ENCODE data around the gene PCF11. TPM values are rescaled to one million over a fixed set of nuclear protein-coding genes. Genes with fewer than 3 reads are reported as not detected.
A peak's percentile ranks its signal among the peaks of the same experiment; 100 is the strongest.

Gene PCF11
- total RNA-seq, 1 experiment from 2014 or later: 45.0 TPM

DNA sequence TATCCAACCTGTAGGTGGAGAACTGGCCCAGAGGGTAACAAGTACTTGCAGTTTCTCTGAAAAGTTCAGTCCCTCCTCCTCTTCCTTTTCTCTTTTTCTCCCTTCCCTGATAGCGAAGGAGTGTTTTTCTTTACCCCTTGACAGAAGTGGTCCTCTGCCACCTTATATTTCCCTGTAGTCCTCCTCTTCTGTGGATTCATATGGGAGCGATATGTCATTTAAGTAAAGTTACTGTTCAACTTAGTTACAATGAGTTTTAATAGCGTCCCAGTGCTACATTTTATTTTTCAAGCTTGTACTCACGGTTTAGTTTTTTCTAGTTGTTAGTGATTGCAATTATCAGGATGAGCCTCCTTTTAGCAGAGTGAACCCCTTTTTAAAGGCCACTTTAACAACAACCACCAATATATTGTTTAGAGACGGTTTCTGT is 1.4 kb downstream of the PCF11 start:
- TF ChIP-seq, protein P1, sequence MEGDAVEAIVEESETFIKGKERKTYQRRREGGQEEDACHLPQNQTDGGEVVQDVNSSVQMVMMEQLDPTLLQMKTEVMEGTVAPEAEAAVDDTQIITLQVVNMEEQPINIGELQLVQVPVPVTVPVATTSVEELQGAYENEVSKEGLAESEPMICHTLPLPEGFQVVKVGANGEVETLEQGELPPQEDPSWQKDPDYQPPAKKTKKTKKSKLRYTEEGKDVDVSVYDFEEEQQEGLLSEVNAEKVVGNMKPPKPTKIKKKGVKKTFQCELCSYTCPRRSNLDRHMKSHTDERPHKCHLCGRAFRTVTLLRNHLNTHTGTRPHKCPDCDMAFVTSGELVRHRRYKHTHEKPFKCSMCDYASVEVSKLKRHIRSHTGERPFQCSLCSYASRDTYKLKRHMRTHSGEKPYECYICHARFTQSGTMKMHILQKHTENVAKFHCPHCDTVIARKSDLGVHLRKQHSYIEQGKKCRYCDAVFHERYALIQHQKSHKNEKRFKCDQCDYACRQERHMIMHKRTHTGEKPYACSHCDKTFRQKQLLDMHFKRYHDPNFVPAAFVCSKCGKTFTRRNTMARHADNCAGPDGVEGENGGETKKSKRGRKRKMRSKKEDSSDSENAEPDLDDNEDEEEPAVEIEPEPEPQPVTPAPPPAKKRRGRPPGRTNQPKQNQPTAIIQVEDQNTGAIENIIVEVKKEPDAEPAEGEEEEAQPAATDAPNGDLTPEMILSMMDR (IDR thresholded peaks at IDR 0.05; ENCODE audit: unreplicated experiment): no peak
- H3K27ac Mint-ChIP-seq (ENCODE audit: unreplicated experiment): peak overlapping the region; percentile 93
- H3K27me3 Mint-ChIP-seq (ENCODE audit: unreplicated experiment): no peaks in the 10 kb centered on the region
- no peaks in the 10 kb centered on the region for H3K9me3 Mint-ChIP-seq (ENCODE audit: low read depth, unreplicated experiment)
- H3K4me3 Mint-ChIP-seq (ENCODE audit: low read depth, unreplicated experiment): peak overlapping the region; percentile 96
- H3K36me3 Mint-ChIP-seq (ENCODE audit: insufficient read depth, unreplicated experiment): peaks cover 63% of the 10 kb centered on the region
- intact Hi-C loops (cut with micrococcal nuclease; ENCODE audit: unreplicated experiment): loop anchor here (5.0 to 10.0 kb wide), 3 partner anchors 66 to 254 kb away; partner anchors contain the start of genes DDIAS, PRCP and RAB30
- no peaks in the 10 kb centered on the region for H3K4me1 Mint-ChIP-seq (ENCODE audit: low read depth, unreplicated experiment)
- CTCF ChIA-PET: no interaction called here
- DNase-seq: no peak
- no TSS peak for BruUV-seq (replicated peaks)

DNA sequence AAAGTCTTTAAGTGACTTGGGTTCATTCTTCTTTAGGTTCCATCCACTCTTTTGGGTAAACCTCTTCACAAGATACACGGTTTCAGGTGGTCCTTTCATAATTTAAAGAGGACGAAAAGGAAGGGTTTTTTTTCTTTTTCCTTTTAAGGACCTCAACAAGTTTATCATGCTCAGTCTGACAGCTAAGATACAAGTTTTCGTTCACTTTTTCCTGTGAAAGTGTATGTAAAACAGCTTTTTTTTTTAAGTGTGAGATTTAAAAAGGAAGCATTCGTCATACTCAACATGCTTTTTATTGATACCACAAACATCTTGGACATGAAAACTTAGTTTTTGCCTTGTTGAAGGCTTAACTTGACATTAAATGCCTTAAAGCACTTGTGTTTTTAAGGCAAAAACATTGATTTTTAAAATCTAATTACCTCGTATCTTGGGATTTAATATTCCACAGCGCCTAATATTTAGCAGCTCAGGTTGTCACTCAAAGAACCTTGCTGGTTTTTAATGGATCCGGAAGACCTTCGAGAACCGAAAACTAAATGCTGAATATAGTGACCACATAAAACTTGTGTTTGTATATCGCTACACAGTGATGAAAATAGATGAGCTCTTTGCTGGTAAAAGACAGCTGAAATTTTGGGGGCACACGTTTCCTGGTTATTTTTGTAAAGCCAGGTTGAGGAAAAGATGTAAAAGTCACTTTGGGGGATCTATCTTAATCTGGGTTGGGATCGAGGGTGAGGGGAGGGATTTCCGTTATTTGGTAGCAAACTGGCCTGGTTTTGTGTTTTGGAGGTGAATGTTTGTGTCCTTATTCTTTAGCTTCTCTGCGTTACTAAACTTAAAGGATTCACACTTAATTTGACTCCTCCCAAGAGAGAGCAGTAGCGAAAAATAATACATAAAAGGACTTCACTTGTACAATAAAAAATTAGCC is 2.3 kb downstream of the PCF11 start:
- Mint-ChIP-seq H3K9me3 (ENCODE audit: low read depth, unreplicated experiment) (no peaks in the 10 kb centered on the region), H3K4me1 (ENCODE audit: low read depth, unreplicated experiment) (no peaks in the 10 kb centered on the region), H3K4me3 (ENCODE audit: low read depth, unreplicated experiment) (peak overlapping the region; percentile 96), H3K36me3 (ENCODE audit: insufficient read depth, unreplicated experiment) (peaks cover 63% of the 10 kb centered on the region), H3K27me3 (ENCODE audit: unreplicated experiment) (no peaks in the 10 kb centered on the region), H3K27ac (ENCODE audit: unreplicated experiment) (peak overlapping the region; percentile 93)
- CTCF ChIA-PET: no interaction called here
- no peak for DNase-seq
- no TSS peak for BruUV-seq (replicated peaks)
- TF ChIP-seq, protein P1 (IDR thresholded peaks at IDR 0.05; ENCODE audit: unreplicated experiment): no peak
- intact Hi-C loops (cut with micrococcal nuclease; ENCODE audit: unreplicated experiment): loop anchor here (5.0 to 10.0 kb wide), 3 partner anchors 67 to 254 kb away; partner anchors contain the start of genes DDIAS, PRCP and RAB30

DNA sequence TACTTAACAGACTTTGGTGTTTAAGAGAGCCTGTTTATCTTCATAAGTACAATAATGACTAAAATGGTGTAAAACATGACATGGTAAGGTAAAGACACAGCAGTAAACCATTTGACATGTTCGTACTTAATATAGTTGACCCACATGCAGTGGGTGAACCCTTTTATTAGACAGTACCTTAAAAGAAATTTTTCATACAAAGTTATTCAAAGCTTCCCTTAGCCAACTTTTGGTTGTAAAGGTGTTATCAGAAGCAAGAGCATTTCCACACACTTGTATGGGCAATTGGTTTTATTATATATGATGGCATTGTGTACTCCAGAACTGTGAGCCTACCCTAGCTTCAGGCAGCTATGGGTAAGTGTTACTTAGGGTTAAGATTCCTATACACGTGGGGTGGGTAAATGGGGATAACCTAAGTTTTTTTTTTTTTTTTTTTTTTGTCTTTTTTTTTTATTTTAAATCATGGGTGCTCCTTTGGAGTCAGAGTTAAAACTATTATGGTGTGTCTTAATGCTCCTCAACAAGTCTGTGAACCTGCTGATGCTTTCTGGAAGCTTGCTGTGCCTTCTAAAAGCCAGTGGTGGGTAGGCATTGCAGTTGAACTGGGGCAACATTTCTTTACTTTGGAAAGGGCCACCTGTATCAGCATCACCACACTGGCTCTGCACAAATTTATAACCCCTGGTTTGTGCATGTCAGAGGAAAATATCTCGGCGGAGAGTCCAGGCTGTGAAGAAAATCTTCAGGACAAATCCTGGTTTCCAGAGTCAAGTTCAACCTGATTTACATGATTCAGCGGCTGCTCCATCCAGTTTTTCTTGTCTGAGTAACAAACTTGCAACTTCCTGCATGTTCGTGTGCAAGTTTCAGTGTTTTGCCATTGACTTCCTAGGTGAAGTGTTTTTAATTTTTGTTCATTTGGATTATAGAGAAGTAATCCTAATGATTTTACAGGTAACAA is 3.3 kb downstream of the PCF11 start:
- Mint-ChIP-seq H3K4me3 (ENCODE audit: low read depth, unreplicated experiment) (peak overlapping the region; percentile 96), H3K27me3 (ENCODE audit: unreplicated experiment) (no peaks in the 10 kb centered on the region), H3K36me3 (ENCODE audit: insufficient read depth, unreplicated experiment) (peaks cover 63% of the 10 kb centered on the region), H3K4me1 (ENCODE audit: low read depth, unreplicated experiment) (no peaks in the 10 kb centered on the region), H3K9me3 (ENCODE audit: low read depth, unreplicated experiment) (no peaks in the 10 kb centered on the region), H3K27ac (ENCODE audit: unreplicated experiment) (peak overlapping the region; percentile 88)
- intact Hi-C loops (cut with micrococcal nuclease; ENCODE audit: unreplicated experiment): loop anchor here (5.0 to 10.0 kb wide), 3 partner anchors 68 to 255 kb away; partner anchors contain the start of genes DDIAS, PRCP and RAB30
- peak; percentile 34 for DNase-seq
- TF ChIP-seq, protein P1 (IDR thresholded peaks at IDR 0.05; ENCODE audit: unreplicated experiment): no peak
- BruUV-seq (replicated peaks): no TSS peak
- CTCF ChIA-PET: interaction anchor here (0.7 kb wide), 1 partner anchor 252 kb away, joined by 7 read pairs; no protein-coding TSS in a partner anchor

DNA sequence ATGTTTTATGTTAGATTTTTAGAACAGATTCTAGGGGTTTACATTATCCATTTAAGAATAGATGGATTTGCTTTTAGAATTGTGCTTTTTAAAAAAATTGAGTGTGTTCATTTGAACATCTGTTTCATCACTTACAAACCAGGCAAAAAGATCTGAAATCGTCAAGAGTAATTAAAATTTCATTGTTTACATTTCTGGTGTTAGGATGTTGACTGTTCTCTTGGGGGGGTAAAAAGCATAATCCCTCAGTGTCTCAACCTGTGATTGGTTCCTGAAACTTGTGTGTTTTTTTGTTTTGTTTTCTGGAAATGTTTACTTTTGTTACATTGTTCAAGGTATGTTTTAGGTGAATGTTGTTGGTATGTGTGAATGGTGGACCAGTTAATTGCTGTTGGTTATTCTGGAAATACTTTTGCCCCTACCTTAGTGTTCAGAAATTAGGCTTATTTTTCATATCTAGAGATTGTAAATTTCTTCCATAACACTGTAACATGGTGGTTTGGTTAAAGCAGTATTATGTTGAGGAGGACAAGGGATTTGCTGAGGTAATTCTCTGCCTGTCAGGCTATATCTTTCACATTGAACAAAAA is 4.8 kb downstream of the PCF11 start:
- H3K4me1 Mint-ChIP-seq (ENCODE audit: low read depth, unreplicated experiment): peaks cover 9% of the 10 kb centered on the region
- no peak for DNase-seq
- intact Hi-C loops (cut with micrococcal nuclease; ENCODE audit: unreplicated experiment): no loop called here
- BruUV-seq (replicated peaks): no TSS peak
- peaks cover 63% of the 10 kb centered on the region for H3K36me3 Mint-ChIP-seq (ENCODE audit: insufficient read depth, unreplicated experiment)
- peak overlapping the region; percentile 88 for H3K27ac Mint-ChIP-seq (ENCODE audit: unreplicated experiment)
- TF ChIP-seq, protein P1 (IDR thresholded peaks at IDR 0.05; ENCODE audit: unreplicated experiment): no peak
- H3K27me3 Mint-ChIP-seq (ENCODE audit: unreplicated experiment): no peaks in the 10 kb centered on the region
- H3K9me3 Mint-ChIP-seq (ENCODE audit: low read depth, unreplicated experiment): no peaks in the 10 kb centered on the region
- CTCF ChIA-PET: interaction anchor here (0.5 to 0.6 kb wide), 2 partner anchors 16 to 176 kb away, joined by 3 to 4 read pairs; no protein-coding TSS in a partner anchor
- peak overlapping the region; percentile 7 for H3K4me3 Mint-ChIP-seq (ENCODE audit: low read depth, unreplicated experiment)

Data from Calu3 (cell line).